Measurements from ENCODE around the gene UNKL.

- TF ChIP-seq ZNF16 (tag by site-specific recombination; IDR thresholded peaks at IDR 0.05; ENCODE audit: low read depth): no peak
- no peak for TF ChIP-seq ZBTB49 (tag by site-specific recombination; IDR thresholded peaks at IDR 0.05; ENCODE audit: low read depth)
- no peak for TF ChIP-seq ZNF558 (tag by site-specific recombination; IDR thresholded peaks at IDR 0.05)
Measured at GRCh38 chr16:1447965-1448364, 33.5 kb upstream of the UNKL start.
